Spleen (tissue), 11 donors: ENCODE measurements around the gene IGSF21. TPM values are rescaled to one million over a fixed set of nuclear protein-coding genes. Genes with fewer than 3 reads are reported as not detected.

Source experiments
- DNase-seq: peaks from one replicate; pipeline ENCODE4 v3.0.0-alpha.2; 2020
- H3K27ac ChIP-seq, 8 donors: fragments of 200-600 bp; sonication (generic) in 7 of 8; 1 replicate in 4 of 8; 2 replicates in 4 of 8; pipeline versions ENCODE4 v1.5.0 to v1.8.0; 2016 to 2021; ENCODE audit warnings: inconsistent platforms in 4 of 8, mild to moderate bottlenecking in 4 of 8, moderate library complexity in 1 of 8
- H3K27me3 ChIP-seq, 7 donors: fragments of 200-600 bp; sonication (generic) in 6 of 7; replicated peaks in 1 of 7; 1 replicate in 4 of 7; 2 replicates in 3 of 7; pipeline versions ENCODE4 v1.5.0 to v1.8.0; 2016 to 2021; ENCODE audit warnings: inconsistent platforms in 3 of 7, mild to moderate bottlenecking in 1 of 7
- H3K36me3 ChIP-seq, 6 donors: fragments of 200-600 bp; sonication (generic) in 5 of 6; 1 replicate in 4 of 6; 2 replicates in 2 of 6; pipeline versions ENCODE4 v1.5.0 to v1.8.0; 2016 to 2021; ENCODE audit warnings: inconsistent platforms in 2 of 6
- H3K4me1 ChIP-seq, 6 donors: fragments of 200-600 bp; sonication (generic) in 5 of 6; 1 replicate in 3 of 6; 2 replicates in 3 of 6; pipeline versions ENCODE4 v1.5.0 to v1.8.0; 2016 to 2021; ENCODE audit warnings: inconsistent platforms in 3 of 6
- H3K4me3 ChIP-seq, 8 donors: fragments of 200-600 bp; sonication (generic) in 7 of 8; 1 replicate in 4 of 8; 2 replicates in 4 of 8; pipeline versions ENCODE4 v1.5.0 to v1.8.0; 2016 to 2021; ENCODE audit warnings: inconsistent platforms in 4 of 8, mild to moderate bottlenecking in 4 of 8, moderate library complexity in 2 of 8
- H3K9me3 ChIP-seq, 8 donors: fragments of 200-600 bp; sonication (generic) in 7 of 8; 1 replicate in 4 of 8; 2 replicates in 4 of 8; pipeline versions ENCODE4 v1.5.0 to v1.8.0; 2016 to 2021; ENCODE audit warnings: inconsistent platforms in 4 of 8
- POLR2A ChIP-seq, 3 donors: fragments of 450-650 bp; IDR thresholded peaks; one replicate each; pipeline ENCODE4 v1.5.1; 2017; ENCODE audit warnings: antibody characterized with exemption in 3 of 3, mild to moderate bottlenecking in 1 of 3
- POLR2AphosphoS5 ChIP-seq, 3 donors: sonication (generic); formaldehyde crosslinking; IDR thresholded peaks; one replicate each; pipeline ENCODE4 v1.5.1; 2017; ENCODE audit warnings: antibody characterized with exemption in 3 of 3
- WGBS, 5 donors: extraction: QIAGEN DNeasy Blood & Tissue Kit in 3 of 5; methylation state at CpG; one replicate each; pipeline versions ENCODE4 v1.1.5 to v1.1.7; 2013 to 2018; 5-methylcytosine and 5-hydroxymethylcytosine counted together
- intact Hi-C: fragments of 100-400 bp; cut with DNase I; formaldehyde crosslinking; loops from one replicate; pipeline ENCODE4 v1.15.0; 2023; ENCODE audit warnings: low total_unique reads
- polyA plus RNA-seq, 3 donors: library from polyadenylated mRNA; stranded (reverse); fragments of 200-250 nt; gene quantifications; one replicate each; pipeline ENCODE4 v1.2.1, GENCODE V29; 2013
- total RNA-seq, 7 donors: library from RNA; depleted of rRNA in 3 of 7; stranded (reverse); fragments of >200 nt in 3 of 7; fragmentation: NEBNext Ultra II Directional in 4 of 7; extraction: Animal tissue kit (Norgen Biotek cat#: 25700) in 4 of 7; gene quantifications; one replicate each; pipeline versions ENCODE4 v1.1.0 to v1.2.1, GENCODE V29; 2016 to 2021
- TF ChIP-seq, protein P1 (sequence below), 11 experiments: fragments of 200-600 bp in 7 of 11; fragments of 450-650 bp in 4 of 11; sonication (generic) in 4 of 11; IDR thresholded peaks in 8 of 11; conservative IDR thresholded peaks in 3 of 11; 1 replicate in 7 of 11; 2 replicates in 4 of 11; pipeline versions ENCODE4 v1.4.0 to v1.8.0; 2016 to 2021; ENCODE audit warnings: antibody characterized with exemption in 11 of 11, inconsistent platforms in 4 of 11, mild to moderate bottlenecking in 1 of 11
- donor health status: healthy with polysubstance abuse.
- donor health status: DM: no; HTN: no; CAD: no; lungs with moderate emphysema.
- donor health status: DM: no; HTN: no; CAD: no.
- donor health status: Bipolar disorder and iron deficiency.
- donor health status: healthy.
- donor health status: DM: no; HTN: no; CAD: no.
- donor health status: DM: yes; HTN: yes; CAD: no.

Gene IGSF21
- total and polyA plus RNA-seq, 10 donors: 1.6 to 35.0 (median 20.6) TPM

DNA sequence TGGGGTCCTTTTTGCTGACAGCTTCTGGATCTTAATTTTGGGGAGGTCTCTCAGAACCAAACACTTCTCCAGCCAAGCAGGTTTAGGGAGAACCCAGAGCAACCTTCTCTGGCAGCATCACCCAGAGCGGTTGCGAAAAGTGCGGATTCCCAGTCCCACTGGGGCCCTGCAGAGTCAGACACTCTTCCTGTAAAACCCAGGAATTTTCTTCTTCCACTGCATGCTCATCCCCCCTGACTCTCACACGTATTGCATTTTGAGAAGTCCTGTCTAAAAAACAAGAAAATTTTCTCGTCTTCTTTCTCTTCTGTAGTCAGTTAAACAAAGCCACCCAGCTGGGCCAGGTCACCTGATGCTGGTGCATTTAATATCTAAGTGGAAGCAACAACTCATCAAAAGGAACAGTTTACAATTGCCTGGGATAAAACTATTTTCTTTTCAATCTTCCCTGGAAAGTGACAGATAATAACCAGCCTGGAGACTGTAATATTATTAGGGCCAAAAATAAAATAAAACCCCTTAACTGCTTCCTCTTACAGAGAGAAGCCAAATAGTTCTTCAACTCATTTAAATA is 156.0 kb downstream of the IGSF21 start:
- peaks cover 0 to 42% (median 0%) of the 10 kb centered on the region in 7 donors for H3K27me3 ChIP-seq
- H3K4me1 ChIP-seq: no peaks in the 10 kb centered on the region
- TF ChIP-seq POLR2A (IDR thresholded peaks at IDR 0.05): no peak
- DNase-seq: no peak
- no peak overlapping the region for H3K27ac ChIP-seq
- H3K9me3 ChIP-seq: peaks cover 0 to 3% (median 0%) of the 10 kb centered on the region in 8 donors
- intact Hi-C loops: no loop called here
- no peaks in the 10 kb centered on the region for H3K36me3 ChIP-seq
- H3K4me3 ChIP-seq: no peak overlapping the region
- WGBS, 5 donors: 57 to 69% (median 65%) methylated on average over 5 of the region's 5 CpGs

DNA sequence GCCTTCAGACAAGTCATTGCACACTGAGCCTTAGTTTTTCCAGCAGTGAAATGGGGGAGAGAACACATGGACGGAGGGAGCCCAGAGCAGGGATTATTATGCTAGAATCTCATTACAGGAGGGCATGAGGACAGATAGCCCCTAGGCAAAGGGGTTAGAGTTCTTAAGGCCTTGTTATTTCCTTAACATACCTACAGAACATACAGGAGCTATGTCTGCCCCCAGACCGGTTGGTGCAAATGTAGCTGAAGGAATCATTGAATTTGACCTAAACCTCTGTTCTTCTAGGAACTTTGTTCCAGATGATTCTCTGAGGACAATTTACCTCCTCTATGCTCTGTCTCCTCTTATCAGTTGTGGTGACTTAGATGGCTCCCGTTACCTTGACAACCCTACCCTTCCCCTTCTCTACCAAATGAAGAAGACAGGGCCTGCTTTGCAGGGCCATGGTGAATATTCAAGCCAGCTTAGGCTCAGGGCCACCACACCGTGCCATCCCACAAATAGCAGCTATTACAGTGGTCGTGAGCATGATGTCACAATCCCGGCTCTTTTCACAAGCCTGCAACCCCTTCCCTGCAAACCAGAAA is 156.9 kb downstream of the IGSF21 start:
- TF ChIP-seq, protein P1, sequence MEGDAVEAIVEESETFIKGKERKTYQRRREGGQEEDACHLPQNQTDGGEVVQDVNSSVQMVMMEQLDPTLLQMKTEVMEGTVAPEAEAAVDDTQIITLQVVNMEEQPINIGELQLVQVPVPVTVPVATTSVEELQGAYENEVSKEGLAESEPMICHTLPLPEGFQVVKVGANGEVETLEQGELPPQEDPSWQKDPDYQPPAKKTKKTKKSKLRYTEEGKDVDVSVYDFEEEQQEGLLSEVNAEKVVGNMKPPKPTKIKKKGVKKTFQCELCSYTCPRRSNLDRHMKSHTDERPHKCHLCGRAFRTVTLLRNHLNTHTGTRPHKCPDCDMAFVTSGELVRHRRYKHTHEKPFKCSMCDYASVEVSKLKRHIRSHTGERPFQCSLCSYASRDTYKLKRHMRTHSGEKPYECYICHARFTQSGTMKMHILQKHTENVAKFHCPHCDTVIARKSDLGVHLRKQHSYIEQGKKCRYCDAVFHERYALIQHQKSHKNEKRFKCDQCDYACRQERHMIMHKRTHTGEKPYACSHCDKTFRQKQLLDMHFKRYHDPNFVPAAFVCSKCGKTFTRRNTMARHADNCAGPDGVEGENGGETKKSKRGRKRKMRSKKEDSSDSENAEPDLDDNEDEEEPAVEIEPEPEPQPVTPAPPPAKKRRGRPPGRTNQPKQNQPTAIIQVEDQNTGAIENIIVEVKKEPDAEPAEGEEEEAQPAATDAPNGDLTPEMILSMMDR (IDR thresholded peaks at IDR 0.05 in 8 of 11, conservative IDR thresholded peaks at IDR 0.05 in 3 of 11): no peak
- TF ChIP-seq POLR2A (IDR thresholded peaks at IDR 0.05): no peak
- TF ChIP-seq POLR2AphosphoS5 (IDR thresholded peaks at IDR 0.05): no peak
- WGBS, 5 donors: 63 to 75% (median 68%) methylated on average over 6 of the region's 6 CpGs
- H3K4me1 ChIP-seq: no peaks in the 10 kb centered on the region

DNA sequence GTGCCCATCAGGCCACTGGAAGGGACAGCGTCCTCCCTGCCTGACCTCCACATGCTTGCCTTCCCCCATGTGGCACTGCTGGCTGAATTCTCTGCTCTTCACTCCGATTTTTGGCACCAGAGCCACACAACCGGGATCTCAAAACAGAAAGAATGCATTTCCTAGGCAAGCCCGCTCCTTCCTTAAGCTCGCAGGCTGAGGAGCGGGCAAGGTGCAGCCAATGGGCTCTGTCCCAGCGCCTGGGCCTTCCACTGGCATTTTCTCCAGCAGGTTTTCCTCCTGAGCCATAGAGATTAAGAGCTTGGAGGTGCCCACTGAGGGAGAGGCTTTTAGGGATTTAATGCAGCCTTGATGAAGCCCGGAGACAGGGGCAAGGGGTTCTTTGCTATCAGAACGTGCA is 158.0 kb downstream of the IGSF21 start:
- Histone ChIP-seq H3K27me3 (peaks cover 0 to 49% (median 0%) of the 10 kb centered on the region in 7 donors), H3K4me3 (no peak overlapping the region), H3K36me3 (no peaks in the 10 kb centered on the region), H3K4me1 (no peaks in the 10 kb centered on the region), H3K9me3 (peaks cover 0 to 8% (median 0%) of the 10 kb centered on the region in 8 donors), H3K27ac (no peak overlapping the region)
- DNase-seq: no peak
- 67 to 74% (median 71%) methylated on average over 9 of the region's 9 CpGs for WGBS, 5 donors
- intact Hi-C loops: no loop called here
- TF ChIP-seq, protein P1 (IDR thresholded peaks at IDR 0.05 in 8 of 11, conservative IDR thresholded peaks at IDR 0.05 in 3 of 11): no peak
- TF ChIP-seq POLR2AphosphoS5 (IDR thresholded peaks at IDR 0.05): no peak
- no peak for TF ChIP-seq POLR2A (IDR thresholded peaks at IDR 0.05)

More for the DNA sequence above, 156.9 kb downstream of the IGSF21 start:
- intact Hi-C loops: no loop called here
- Histone ChIP-seq H3K4me3 (no peak overlapping the region), H3K27me3 (peaks cover 0 to 49% (median 0%) of the 10 kb centered on the region in 7 donors), H3K9me3 (peaks cover 0 to 8% (median 0%) of the 10 kb centered on the region in 8 donors), H3K36me3 (no peaks in the 10 kb centered on the region), H3K27ac (no peak overlapping the region)
- no peak for DNase-seq

DNA sequence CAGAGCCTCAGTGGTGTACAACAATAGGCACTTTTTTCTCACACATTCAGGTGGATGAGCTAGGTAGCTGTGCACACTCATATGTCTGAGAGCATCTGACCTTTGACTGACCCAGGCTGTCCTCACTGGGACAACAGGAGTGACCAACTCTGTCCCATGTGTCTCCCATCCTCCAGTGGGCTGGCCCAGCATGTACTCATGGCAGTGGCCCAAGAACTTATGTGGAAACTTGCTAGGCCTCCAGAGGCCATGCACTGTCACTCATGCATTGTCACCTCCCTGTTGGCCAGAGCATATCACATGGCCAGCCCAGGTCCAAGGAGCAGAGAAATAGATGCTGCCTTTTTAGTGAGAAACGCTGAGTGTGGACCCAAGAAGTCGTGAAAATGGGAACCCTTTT is 158.8 kb downstream of the IGSF21 start:
- no peak overlapping the region for H3K4me3 ChIP-seq
- 77 to 94% (median 80%) methylated on average over 2 of the region's 2 CpGs for WGBS, 5 donors
- H3K36me3 ChIP-seq: no peaks in the 10 kb centered on the region
- DNase-seq: peak; percentile 43
- H3K27ac ChIP-seq: no peak overlapping the region
- no peak for TF ChIP-seq POLR2AphosphoS5 (IDR thresholded peaks at IDR 0.05)
- TF ChIP-seq, protein P1 (IDR thresholded peaks at IDR 0.05 in 8 of 11, conservative IDR thresholded peaks at IDR 0.05 in 3 of 11): no peak
- no peak for TF ChIP-seq POLR2A (IDR thresholded peaks at IDR 0.05)
- peaks cover 0 to 8% (median 0%) of the 10 kb centered on the region in 8 donors for H3K9me3 ChIP-seq
- no peaks in the 10 kb centered on the region for H3K4me1 ChIP-seq
- H3K27me3 ChIP-seq: peaks cover 0 to 47% (median 0%) of the 10 kb centered on the region in 7 donors
- intact Hi-C loops: no loop called here
